ENCODE measurements around the gene TOX4.
"Not testable (repeated sequence)": the region's sequence is repeated elsewhere in the genome, so short reads cannot be mapped to it uniquely, and the experiment has no call there.

The TOX4 gene

DNA sequence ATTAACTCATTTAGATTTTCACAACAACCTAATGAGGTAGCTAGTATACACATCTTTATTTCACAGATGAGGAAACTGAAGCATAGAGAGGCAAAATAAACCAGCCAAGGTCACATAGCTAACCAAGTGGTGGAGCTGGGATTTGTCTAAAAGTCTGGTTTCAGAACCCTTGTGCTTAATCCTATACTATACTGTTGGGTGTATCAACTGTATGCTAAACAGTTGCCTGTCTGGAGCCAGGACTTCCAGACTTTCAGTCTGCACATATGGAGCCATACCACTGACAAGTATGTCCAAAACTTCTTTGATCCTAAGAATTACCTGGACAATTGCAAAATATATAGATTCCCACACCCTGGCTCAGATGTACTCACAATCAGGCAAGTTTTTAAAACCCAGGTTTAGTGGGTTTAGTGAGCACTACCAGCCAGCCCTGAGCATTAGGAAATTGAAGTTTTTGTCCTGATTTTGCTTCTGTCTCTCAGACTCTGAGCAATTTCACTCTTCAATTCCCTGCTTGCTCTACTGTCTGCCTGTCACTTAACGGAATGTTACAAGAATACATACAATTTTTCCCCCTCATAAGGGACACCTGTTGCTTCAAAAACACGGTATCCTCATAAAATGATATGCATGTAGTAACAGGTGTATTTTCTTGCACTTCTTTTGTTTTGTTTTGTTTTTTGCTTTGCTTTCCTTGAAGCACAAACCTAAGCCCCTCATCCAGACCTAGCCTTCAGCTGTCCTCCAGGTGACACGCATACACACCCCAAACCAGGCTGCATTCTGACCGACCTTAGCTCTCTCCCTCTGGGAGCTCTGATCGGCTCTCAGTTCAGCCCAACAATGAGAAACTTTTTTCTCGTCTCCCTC lies 58.8 kb downstream of the TOX4 start:
- no peak for DNase-seq (ENCODE audit: low read depth)

DNA sequence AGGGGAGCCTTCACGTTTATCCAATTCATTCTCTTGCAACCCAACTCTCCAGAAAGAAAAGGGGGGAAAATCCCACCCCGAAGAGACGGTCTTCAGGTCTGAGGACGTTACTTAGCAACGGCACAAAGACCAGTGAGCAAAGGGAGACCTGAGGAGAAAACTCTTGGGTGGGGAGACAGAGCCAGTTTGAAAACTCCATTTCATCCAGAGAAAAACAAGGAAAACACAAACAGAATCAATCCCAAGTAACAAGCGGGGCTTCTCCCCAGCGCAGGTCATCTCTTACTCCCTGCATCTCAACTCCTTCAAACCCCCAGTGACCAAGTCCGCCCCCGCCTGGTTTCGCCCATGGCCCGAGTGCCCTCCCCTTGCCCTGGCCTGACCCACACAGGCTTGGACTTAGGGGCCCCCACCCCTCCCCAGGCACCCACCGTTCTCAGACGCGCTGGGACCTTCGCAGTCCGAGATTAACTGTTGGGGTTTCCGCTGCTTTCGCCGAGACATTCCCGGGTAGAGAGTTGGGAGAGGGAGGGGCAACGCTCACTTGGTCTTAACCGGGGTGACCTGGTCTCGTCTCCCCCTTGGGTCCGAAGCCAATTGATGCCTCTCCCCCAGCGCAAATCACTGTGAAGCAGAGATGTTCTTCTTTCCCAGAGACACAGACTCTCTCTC lies 59.6 kb downstream of the TOX4 start:
- no peak for DNase-seq (ENCODE audit: low read depth)

DNA sequence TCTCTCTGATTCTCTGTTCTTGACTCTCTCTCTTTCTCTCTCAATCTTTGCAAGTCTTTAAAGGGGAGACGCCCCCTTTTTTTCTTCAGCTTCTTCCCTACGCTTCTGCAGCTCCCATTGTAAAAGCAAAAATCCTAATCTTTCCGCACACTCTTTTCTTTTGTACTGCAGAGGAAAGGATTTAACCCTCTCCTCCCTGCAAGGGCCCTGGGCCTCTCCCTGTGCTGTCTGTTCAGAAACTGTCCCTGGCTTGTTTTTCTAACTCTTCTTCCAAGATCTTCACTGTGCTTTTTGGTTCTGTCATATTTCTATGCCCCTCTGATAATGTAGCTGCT lies 60.1 kb downstream of the TOX4 start:
- no peak for DNase-seq (ENCODE audit: low read depth)

DNA sequence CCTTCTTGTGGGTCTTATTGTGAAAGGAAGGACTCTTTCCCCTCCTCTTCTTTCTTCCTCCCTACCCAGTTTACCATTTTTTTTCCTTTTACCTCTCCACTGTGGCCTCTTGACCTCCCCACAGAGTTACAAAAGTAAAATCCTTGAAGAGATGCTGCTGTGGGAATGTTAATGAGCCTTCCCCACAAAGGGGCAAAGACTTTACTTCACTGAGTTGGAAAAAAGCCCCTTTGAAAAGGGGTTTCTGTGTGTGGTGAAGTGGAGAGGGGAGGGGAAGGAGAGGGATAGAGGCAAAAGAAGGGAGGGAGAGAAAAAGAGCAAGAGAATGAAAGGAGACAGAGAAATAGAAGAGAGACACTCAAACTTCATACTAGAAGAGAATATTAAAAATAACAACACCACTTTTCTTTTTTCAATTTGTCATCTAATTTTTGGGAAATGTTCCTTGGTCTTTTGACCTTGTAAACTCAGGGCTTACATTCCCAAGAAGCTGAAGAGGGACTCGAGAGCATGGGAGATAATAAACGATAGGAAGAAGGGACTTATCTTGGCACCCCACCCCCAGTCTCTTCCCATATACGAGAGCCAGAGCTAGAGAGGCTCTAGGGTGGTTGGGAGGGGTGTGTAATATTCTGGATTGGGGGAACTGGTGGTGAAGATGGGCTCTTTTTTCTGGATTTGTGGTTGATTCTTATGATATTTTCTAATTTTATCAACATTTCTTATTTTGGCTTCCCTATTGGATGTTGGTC lies 62.4 kb downstream of the TOX4 start:
- no peak for DNase-seq (ENCODE audit: low read depth)

DNA sequence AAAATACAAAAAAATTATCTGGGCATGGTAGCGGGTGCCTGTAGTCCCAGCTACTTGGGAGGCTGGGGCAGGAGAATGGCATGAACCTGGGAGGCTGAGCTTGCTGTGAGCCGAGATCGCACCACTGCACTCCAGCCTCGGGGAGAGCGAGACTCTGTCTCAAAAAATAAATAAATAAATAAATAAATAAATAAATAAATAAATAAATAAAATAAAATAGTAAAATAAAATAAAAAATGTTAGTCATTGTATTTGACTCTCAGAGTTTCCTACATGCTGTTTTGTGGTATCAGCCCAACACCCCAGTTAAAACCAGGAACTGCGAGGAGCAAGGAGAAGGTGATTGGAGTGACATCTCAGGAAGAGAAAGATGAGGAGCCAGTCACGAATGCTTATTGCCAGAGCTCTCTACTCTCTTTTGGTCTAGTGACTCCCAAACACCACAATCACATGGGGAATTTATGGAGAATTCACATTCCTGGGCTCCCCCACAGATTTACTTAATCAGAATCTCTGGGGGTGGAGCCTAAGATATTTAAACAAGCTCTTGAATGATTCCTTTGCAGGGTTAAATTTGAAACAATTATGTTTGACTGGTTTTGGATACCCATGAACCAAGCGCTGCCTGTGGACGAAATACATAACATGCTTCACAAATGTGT lies 64.5 kb downstream of the TOX4 start:
- no peak for DNase-seq (ENCODE audit: low read depth)

DNA sequence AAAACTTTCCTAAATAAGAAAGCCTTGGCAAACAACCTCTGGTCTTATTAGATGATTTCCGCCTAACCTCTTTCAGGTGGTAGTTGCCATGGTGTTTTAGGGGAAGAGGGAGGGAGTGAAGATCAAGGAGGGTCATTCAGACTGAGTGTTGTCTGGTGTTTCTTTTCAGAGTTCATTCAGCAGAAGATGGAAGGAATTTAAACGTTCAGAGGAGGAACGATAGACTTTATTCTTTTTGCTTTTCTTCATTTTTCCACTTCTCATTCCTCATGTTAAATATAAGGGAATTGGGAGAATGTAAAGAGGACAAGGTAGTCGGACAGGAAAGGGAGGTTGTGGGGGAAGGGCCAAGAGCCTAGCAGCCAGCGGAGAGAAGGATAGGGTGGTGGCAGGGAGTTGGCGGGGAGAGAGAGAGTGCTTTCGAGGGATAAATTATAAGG lies 66.5 kb downstream of the TOX4 start:
- no peak for DNase-seq (ENCODE audit: low read depth)

DNA sequence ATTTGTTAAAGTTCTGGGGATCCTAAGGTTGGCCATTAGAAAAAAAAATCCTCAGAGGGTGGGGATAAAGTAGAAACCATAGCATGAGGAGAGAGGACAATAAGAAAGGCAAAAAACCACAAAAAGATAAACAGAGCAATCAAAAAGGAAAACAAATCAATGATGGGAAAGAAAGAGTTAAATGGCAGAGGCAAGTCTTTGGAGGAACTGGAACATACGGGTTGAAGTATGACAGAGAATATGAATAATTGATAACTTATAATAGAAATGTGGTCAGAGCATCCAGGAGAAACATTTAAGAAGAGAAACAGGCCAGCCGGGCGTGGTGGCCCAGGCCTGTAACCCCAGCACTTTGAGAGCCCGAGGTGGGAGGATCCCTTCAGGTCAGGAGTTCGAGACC lies 67.0 kb downstream of the TOX4 start:
- no peak for DNase-seq (ENCODE audit: low read depth)

DNA sequence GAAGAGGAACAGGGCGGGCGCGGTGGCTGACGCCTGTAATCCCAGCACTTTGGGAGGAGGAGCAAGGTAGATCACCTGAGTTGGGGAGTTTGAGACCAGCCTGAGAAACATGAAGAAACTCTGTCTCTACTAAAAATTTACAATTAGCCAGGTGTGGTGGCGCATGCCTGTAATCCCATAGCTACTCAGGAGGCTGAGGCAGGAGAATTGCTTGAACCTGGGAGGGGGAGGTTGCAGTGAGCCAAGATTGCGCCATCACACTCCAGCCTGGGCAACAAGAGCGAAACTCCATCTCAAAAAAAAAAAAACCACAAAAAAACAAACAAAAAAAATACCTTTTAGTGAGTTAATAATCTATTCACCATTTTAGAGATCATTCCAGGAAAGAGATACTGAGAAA lies 67.6 kb downstream of the TOX4 start:
- DNase-seq (ENCODE audit: low read depth) = not testable (repeated sequence)
